ENCODE measurements around the gene ADAMTSL1.

ADAMTSL1 gene

DNA sequence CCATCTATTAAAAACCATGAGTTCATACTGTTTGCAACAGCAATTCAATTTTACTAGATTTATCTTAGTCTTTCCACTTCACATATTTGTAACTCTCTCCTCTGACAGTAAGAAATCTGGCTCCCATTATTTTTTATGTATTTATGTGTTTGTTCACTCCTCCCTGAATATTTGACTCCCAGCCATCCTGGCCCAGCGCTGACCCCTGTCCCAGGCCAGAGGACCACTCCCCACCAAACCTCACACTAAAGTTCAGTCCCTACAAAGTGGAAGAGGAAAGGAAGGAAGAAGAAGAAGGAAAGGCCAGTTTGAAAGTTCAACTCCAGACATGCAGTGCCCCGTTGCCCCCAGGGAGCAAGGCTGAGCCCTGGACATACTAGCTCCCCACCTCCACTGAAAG lies 271.8 kb downstream of the ADAMTSL1 start:
- no peak for DNase-seq

DNA sequence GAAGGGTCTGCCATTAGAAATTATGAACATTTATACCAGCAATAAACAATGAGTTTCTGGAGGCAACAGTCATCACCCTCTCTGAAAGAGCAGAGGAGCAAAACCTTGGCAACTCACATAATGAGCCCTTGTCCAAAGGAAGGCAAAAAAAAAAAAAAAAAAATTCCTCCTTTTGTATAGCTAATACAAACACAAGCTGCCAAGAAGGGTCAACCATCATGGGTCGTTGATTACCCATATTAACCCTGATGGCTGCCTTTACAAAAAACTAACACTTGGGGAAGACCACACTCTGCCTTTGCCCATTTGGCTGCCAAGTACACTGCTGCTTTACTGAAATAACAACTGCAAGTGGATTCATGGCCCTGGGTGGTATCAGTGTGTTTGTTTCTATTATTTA lies 272.7 kb downstream of the ADAMTSL1 start:
- no peak for DNase-seq

DNA sequence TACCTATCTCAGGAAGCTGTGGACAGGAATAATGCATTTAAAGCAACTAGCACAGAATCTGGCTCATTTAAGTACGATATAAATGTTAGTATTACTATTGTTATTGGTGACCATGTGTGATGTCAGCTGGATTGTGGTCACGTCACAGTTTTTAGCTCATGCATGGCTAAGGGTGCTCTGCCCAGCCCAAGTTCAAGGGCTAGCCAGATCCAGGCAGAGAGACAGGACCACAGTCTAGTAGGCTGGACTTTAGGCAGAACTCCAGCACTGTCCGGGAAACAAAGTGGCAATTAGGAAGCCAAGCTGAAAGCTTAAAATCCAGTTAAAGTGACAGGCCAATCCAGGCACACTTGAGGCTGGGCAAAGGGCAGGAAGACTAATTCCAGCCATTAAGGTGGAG lies 273.6 kb downstream of the ADAMTSL1 start:
- DNase-seq = no peak

DNA sequence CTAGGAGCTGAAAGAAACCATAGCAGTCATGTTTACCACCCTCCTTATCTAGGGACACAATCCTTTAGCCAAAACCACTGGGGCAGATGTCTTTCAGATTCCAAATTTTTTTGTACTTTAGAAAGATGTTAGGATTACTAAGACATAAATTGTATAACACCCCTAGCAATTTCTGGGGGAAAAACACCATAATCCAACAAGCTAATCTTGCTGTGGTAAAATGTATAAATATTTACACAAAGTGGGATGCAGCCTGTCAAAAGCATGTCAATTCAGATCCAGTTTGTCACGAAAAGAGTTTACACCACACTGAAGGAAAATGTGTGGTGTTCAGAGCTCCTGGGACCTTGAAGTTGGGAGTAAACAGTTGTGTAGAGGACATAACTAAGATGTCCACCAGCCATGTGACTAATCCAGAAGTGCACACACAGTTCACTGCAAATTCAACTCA lies 274.3 kb downstream of the ADAMTSL1 start:
- DNase-seq = no peak

DNA sequence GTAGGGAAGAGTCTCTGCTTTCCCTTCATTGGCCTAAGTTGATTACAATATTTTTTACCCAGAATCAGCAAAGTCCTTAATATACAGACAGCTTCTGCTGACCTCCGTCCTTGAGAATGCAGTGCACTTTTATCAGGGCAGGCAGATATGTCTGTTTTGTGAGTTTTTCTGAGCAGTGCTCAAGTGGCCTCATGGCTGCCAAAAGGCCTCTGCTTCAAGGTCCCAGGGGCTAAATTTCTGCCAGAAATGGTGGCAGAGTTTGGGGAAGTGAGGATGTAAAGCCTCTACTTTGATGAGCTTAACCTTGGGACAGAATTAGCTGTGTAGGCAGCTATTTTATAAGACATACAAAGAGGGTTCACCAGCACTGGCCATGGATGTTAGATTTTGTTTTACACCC lies 275.8 kb downstream of the ADAMTSL1 start:
- no peak for DNase-seq

DNA sequence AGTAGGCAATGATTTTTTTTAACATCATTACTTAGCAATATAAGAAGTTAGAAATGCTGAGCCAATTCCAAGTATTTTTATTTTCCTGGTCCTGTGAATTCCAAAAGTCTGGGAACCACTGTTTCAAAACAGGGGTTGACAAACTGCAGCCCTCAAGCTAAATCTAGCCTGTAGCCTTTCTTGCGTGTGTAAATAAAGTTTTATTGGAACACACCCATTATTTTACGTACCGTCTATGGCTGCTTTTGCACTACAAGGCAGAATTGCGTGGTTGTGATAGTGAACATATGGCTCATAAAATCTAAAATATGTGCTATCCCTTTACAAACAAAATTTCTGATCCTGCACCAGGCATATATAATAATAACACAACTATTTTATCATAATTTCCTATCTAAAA lies 280.0 kb downstream of the ADAMTSL1 start:
- no peak for DNase-seq

DNA sequence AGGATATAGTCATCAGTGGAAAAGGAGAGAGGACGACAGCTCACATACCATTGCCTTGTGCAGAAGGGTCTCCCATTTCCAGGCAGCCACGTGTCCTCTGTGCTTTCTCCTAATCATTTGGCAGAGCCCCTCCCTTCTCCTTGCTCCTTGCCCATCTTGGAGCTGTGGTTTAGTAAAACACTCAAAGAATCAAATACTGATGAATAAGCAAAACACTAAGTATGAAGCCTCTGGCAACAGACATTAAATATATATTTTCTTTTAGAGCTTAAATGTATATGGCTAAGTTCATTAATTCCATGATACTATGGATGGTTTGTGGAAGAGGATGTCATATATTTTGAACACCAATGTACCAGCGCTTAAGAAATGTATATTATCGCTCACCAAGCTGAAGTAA lies 280.6 kb downstream of the ADAMTSL1 start:
- DNase-seq = no peak

DNA sequence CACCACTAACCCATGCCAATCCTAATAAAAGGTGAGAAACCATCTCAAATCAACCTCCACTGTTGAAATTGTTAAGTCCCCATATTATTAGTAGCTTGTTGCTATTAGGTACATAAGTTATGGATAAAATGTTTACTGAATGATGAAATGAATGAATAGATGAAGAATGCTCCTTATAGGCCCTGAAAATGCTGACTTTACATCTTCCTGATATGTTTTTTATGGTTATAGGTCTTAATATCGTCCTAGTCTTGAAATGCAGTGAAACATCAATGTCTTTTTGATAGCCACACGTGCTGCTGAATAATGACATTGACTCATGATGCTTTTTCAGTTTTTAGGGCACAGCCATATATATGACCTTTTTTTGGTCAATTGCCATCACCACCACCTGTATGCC lies 281.3 kb downstream of the ADAMTSL1 start:
- DNase-seq = no peak

DNA sequence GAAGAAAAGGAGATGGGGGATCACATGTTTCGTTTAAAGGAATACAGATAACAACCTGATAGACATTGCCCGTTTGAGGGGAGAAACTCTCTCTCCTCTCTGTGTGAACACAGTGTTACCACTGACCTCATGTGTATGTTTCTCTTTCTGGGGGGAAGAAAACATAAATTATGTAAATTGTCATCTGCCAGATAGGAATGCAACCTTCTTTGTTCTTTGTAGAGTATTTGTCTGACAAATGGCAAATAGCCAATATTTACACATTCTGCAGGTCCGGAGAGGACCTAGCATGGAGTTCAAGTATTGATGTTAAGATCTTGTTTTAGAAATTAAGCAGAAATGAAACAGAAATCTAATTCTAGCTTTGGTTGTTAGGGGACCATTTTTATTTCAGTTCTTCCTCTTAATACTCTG lies 282.8 kb downstream of the ADAMTSL1 start:
- DNase-seq = peak; percentile 40

DNA sequence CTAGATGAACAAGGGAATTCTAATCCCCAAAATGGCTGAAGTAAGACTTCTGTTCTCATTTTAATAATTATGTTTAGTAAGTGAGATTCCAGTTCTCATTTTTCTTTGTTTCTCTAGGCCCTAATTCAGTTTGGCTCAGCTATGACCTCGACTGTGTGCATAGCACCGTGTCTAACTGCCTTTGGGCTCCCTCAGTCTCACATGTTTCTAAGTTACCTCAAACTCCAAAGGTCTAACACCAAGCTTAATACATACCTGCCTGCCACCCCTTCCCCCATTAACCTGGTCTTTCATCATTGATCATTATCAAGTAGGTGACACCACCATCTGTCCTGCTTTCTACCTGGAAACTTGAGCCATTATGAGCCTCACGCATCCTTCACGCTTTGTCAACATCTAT lies 285.9 kb downstream of the ADAMTSL1 start:
- DNase-seq = no peak

DNA sequence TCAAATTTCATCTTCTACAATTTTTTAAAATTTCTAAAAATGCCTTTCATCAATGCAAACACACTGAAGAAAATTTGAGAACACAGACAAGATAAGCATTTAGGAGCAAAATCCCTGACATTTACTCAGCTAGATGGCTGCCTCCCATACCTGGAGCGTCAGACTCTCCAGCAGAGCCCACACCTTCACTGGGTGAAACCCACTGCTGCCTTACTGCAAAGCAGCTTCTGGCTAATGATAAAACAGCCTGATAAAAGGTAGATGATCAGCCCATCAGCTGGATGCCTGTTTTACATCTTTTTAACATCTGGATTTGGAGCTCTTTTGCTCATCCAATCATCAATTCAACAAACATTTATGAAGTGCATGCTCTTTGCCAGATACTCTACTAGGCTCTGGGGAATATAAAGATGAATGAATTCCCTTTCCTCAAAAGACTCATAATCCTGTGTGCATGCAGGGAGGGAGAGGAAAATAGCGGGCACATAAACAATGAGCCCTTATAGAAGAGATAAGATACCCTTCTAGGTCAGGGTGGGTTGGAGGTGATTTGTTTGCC lies 287.9 kb downstream of the ADAMTSL1 start:
- no peak for DNase-seq

DNA sequence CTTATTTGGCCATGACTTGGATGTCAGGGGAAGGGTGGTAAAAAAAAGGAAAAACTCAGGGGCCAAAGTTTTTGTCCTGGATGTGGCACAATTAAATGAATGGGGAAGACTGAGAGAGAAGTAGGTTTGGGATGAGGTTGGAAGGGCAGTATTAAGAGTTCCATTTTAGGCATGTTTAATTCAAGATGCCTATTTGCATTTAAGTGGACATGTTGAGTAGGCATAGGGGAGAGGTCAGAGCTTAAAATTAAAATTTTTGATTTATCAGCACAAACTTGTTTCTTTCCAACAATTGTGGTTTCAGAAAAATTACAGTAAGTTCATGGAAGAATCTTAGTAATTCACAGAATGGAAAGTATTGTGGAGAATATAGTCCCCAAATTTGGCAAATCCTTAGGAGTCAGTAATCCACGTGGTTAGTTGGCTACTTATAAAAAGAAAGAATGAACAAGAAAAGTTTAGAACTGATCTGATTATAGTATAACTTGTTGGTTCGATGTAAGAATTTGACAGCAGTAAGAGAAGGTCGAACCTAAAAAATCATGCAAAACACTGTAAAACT lies 293.1 kb downstream of the ADAMTSL1 start:
- DNase-seq = no peak

DNA sequence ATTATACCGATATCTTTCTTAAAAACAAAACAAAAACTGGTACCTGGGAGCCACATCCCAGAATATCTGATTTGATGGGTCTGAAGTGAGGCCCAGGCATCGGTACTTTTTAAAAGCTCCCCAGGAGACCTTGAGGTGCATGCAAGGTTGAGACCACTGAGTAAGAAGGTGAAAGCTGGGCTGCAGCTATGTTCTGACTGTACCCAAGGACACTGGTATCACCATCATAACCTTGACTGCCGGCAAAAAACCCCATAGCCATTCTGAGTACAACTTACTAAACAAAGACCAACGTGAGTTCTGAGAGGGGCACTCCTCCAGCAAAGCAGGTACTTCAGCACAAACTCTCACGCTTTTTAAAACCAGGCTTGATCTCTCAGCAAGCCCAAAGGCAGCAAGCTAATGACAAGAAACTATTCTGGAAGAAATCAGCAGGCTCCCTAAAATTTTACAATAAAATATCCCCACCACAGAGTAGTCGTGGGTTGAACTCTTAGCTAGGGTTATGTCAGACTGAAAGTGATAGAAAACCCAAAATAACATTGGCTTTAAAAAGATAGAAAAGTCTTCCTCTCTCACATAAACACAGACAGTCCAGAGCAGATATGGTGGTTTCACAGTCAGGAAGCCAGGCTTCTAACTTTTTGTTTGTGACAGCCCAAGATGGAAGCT lies 295.1 kb downstream of the ADAMTSL1 start:
- no peak for DNase-seq

DNA sequence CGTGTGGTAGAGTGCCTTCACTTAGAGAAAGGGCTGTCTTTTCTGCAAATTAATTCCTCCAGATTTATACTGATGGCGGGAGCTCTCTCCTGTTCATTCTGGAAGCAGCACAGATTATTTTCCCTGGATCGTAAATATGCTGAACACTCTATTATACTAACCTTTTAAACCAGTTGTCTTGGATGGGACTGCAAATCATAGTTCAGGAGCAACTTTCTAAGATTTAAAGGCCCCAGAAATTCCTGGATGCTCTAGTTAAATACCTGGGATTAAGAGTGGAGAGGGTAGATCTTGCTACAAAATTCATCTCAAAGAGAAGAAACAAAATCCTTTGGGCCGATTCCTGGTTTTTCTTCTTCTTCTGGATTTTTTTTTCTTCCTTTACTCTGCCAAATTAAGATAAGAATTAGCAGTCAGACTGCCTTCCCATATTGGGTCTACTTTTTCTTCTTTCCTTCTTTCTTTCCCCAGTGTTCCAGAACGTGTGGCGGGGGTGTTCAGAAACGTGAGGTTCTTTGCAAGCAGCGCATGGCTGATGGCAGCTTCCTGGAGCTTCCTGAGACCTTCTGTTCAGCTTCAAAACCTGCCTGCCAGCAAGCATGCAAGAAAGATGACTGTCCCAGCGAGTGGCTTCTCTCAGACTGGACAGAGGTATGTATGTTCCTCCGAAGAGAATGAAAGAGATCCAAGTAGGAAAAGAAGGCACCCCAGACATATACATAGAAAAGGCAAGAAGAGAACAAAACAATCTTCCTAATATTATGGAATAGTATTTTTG lies 296.4 kb downstream of the ADAMTSL1 start:
- no peak for DNase-seq

DNA sequence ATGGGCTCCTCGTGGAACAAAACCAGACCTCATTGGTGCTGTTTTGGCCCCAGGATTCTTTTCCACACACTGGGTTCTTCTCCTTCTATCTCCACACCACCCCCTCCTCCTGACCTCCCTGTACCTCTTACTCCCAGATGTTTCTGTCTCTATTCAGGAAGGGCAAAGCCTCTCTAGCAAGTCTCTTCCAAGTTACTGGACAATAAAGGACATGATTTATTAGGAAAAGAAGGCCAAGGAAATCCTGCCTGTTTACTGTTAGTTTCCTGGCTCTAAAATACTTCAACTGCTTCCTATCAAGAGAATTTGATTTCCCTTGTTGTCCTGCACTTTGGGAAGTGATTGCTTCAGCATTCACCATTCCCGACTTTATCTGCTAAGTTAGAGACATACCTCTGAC lies 297.1 kb downstream of the ADAMTSL1 start:
- no peak for DNase-seq

DNA sequence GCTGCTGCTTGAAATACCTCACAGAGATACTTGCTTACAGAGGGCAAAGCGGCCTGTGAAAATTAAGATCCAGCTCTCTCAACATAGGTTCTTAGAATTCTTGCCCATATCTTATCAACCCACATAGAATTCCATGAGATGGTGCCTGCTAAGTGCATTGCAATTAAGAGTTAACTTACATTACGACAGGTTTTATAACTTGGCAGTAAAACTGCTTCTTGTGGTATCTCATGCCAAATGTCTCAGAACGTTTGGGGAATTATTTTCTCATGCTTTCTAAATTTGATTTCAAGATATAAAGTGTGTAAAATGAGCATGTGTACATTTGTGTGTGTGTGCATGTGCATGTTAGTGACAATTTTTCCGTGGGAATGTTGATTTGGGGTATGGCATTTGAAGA lies 297.8 kb downstream of the ADAMTSL1 start:
- no peak for DNase-seq

DNA sequence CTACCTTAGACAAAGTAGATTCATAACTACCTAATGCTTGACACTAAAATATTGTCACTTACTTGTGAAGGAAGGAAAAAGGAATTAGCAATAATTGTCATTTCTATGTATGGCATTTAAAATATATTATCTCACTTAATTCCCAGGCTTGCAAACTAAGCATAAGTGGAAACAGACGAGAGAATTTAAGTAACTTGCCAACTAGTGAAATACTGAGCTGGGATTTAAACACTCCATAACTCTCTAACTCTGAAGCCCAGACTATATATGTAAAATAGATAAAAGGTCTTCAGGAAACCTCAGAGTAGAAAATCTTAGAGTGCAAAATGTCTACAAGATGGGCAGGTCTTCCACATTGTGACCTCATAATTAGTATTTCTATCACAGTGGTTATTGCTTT lies 301.3 kb downstream of the ADAMTSL1 start:
- DNase-seq = no peak

DNA sequence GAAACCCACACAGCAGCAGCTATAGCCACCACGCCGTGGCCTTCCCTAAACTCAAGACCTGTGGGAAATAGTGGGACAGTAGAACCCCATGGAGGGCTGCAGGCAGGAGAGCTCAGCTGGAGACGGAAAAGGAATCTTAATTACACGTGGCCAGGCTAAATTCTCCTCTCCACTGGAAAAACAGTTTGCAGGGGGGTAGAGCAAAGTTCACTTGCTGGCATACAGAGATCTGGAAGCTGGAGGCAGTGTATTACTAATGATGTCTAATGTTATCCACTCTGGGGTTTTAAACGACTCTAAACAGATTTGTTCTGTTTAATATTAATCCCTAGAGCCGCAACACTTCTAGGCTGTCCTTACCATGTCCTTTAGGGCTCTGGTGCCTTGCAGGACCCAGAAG lies 302.0 kb downstream of the ADAMTSL1 start:
- DNase-seq = no peak

DNA sequence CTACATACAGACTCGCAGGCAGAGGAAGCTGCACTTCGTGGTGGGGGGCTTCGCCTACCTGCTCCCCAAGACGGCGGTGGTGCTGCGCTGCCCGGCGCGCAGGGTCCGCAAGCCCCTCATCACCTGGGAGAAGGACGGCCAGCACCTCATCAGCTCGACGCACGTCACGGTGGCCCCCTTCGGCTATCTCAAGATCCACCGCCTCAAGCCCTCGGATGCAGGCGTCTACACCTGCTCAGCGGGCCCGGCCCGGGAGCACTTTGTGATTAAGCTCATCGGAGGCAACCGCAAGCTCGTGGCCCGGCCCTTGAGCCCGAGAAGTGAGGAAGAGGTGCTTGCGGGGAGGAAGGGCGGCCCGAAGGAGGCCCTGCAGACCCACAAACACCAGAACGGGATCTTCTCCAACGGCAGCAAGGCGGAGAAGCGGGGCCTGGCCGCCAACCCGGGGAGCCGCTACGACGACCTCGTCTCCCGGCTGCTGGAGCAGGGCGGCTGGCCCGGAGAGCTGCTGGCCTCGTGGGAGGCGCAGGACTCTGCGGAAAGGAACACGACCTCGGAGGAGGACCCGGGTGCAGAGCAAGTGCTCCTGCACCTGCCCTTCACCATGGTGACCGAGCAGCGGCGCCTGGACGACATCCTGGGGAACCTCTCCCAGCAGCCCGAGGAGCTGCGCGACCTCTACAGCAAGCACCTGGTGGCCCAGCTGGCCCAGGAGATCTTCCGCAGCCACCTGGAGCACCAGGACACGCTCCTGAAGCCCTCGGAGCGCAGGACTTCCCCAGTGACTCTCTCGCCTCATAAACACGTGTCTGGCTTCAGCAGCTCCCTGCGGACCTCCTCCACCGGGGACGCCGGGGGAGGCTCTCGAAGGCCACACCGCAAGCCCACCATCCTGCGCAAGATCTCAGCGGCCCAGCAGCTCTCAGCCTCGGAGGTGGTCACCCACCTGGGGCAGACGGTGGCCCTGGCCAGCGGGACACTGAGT lies 303.2 kb downstream of the ADAMTSL1 start:
- no peak for DNase-seq

DNA sequence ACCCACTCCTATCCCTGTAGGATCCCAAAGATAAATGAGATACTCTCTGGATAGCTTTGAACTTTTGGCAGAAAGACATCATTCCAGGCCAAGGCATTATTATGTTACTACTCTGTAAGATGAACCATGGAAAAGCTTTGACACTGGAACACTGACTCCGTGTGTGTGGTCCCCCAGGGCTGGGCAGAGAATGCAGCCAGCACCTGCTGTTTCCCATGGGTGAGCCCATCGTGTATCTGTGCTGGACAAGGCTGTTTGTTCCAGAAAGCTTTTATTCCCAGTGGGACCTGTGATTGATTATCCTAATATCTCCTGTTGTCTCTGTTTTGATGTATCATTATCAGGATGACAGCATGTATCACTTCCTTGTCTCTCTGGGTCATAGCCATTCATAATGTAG lies 304.2 kb downstream of the ADAMTSL1 start:
- DNase-seq = no peak

DNA sequence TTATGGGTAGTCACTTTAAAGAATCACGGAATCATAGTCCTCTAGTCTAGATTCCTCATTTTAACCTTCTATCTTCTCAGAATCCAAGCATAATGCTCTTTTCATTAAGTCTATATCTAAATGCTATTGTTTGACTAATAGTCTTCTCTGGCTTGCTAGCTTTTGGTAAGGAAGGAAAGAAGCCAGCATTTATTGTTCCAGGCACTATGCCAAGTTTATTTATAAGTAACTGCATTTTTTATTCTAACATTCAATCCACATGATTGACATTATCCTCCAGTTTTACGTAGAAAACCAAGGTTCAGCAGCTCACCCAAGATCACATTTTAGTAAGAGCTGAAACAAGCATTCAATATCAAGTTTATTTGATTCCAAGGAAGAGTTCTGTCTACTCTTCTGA lies 304.9 kb downstream of the ADAMTSL1 start:
- DNase-seq = peak; percentile 6

DNA sequence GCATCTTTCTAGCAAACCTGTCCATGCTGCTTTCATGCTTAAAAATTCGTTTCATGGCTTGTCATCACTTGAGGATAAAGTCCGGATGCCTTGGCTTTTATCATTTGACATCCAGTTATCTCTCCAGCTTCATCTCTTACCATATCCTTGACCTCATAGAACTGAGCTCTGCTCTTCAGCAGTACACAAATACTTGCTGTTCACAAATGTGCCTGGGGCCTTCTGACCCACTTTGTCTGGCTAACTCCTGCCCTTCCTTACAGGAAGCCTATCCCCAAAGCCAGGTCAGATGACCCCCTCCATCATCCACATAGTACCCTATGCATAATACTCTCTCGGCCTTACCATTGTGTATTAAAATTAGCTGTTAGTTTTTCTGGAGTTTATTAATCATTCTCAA lies 310.0 kb downstream of the ADAMTSL1 start:
- no peak for DNase-seq

DNA sequence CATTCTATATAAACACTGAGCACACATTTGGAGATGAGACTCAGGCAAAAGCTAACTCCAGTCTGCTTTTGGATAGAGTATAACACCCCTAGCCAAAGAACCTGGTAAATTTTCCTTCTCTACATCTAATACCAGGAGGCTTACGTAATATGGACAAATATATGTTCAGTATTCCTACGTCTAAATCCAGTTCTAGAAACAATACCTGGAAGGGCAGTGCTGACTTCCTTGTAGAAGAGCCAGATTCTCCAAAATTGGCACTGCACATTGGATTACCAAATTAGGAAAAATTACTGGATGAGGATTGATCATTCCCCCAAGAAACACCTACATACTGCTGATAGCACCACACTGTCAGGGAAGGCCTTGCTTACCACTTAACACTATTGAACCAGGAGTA lies 311.7 kb downstream of the ADAMTSL1 start:
- no peak for DNase-seq
